ENCODE measurements around the gene PFN2. TPM values are rescaled to one million over a fixed set of nuclear protein-coding genes. Genes with fewer than 3 reads are reported as not detected.
A peak's percentile ranks its signal among the peaks of the same experiment; 100 is the strongest.
"Not testable (repeated sequence)": the region's sequence is repeated elsewhere in the genome, so short reads cannot be mapped to it uniquely, and the experiment has no call there.

Gene PFN2
- total and polyA plus RNA-seq, 9 donors = 98.9 to 270 (median 246) TPM

DNA sequence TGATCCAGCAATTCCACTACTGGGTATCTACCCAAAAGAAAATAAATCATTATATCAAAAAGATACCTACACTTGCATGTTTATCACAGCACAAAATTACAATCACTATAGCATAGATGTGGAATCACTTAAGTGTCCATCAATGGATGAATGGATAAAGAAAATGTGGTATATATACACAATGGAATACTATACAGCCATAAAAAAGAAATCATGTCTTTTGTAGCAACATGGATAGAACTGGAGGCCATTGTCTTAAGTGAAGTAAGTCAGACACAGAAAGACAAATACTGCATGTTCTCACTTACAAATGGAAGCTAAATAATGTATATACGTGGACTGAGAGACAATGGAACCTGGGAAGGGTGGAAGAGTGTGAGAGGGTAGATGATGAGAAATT lies 28.3 kb upstream of the PFN2 start:
- WGBS (ENCODE audit: insufficient coverage) = no CpG with 5 or more reads among the region's 1 CpG
- Histone ChIP-seq H3K4me3 (ENCODE audit: low read length) (no peak overlapping the region), H3K4me1 (ENCODE audit: control insufficient read depth, insufficient read depth, low read length) (peaks cover 2% of the 10 kb centered on the region), H3K36me3 (ENCODE audit: control insufficient read depth, insufficient read depth, low read length) (no peaks in the 10 kb centered on the region), H3K9me3 (replicated peaks; ENCODE audit: control insufficient read depth, low read depth, low read length) (peaks cover 5% of the 10 kb centered on the region), H3K27me3 (ENCODE audit: control insufficient read depth, insufficient read depth, low read length) (no peaks in the 10 kb centered on the region), H3K27ac (ENCODE audit: low read length) (no peak overlapping the region)
- DNase-seq = no peak

- H3K4me3 ChIP-seq (ENCODE audit: low read length) = no peak overlapping the region
- no peak overlapping the region for H3K27ac ChIP-seq (ENCODE audit: low read length)
- no peak for DNase-seq
- H3K9me3 ChIP-seq (replicated peaks; ENCODE audit: control insufficient read depth, low read depth, low read length) = peaks cover 7% of the 10 kb centered on the region
- no CpG with 5 or more reads among the region's 4 CpGs for WGBS (ENCODE audit: insufficient coverage)
- H3K27me3 ChIP-seq (ENCODE audit: control insufficient read depth, insufficient read depth, low read length) = no peaks in the 10 kb centered on the region
- no peaks in the 10 kb centered on the region for H3K4me1 ChIP-seq (ENCODE audit: control insufficient read depth, insufficient read depth, low read length)
- no peaks in the 10 kb centered on the region for H3K36me3 ChIP-seq (ENCODE audit: control insufficient read depth, insufficient read depth, low read length)
Observed at GRCh38 chr3:149992416-149993058, 21.8 kb upstream of the PFN2 start.

DNA sequence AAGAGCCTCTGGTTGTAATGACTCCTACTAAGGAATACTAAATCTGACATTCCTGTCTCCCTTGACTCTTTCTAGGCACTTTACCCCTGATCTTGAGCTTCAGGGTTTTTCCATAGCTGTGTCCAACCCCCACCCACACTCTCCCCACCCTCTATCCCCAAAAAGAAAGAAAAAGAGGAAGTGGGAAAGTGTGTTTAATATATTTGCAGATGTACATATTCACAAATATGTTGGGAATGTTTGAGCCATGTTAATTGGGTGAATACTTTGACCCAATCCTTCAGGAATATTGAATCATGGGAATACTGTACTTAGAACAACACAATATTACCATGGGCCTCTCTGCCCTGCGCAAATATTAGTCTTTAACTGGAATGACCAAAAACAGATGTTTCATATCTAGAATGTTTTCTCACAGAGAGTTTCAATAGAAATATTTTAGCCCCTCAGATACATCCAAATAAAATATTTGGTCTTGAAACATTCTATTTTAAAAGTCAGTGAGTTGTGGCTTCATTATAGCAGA lies 19.8 kb upstream of the PFN2 start:
- Histone ChIP-seq H3K36me3 (ENCODE audit: control insufficient read depth, insufficient read depth, low read length) (no peaks in the 10 kb centered on the region), H3K9me3 (replicated peaks; ENCODE audit: control insufficient read depth, low read depth, low read length) (peaks cover 7% of the 10 kb centered on the region), H3K27ac (ENCODE audit: low read length) (no peak overlapping the region), H3K4me3 (ENCODE audit: low read length) (no peak overlapping the region), H3K27me3 (ENCODE audit: control insufficient read depth, insufficient read depth, low read length) (no peaks in the 10 kb centered on the region), H3K4me1 (ENCODE audit: control insufficient read depth, insufficient read depth, low read length) (no peaks in the 10 kb centered on the region)
- no CpG with 5 or more reads among the region's 1 CpG for WGBS (ENCODE audit: insufficient coverage)
- DNase-seq = no peak

- H3K4me1 ChIP-seq (ENCODE audit: control insufficient read depth, insufficient read depth, low read length) = no peaks in the 10 kb centered on the region
- peaks cover 2% of the 10 kb centered on the region for H3K9me3 ChIP-seq (replicated peaks; ENCODE audit: control insufficient read depth, low read depth, low read length)
- H3K4me3 ChIP-seq (ENCODE audit: low read length) = no peak overlapping the region
- no peak overlapping the region for H3K27ac ChIP-seq (ENCODE audit: low read length)
- no peak for DNase-seq
- no peaks in the 10 kb centered on the region for H3K36me3 ChIP-seq (ENCODE audit: control insufficient read depth, insufficient read depth, low read length)
- WGBS (ENCODE audit: insufficient coverage) = no CpG with 5 or more reads among the region's 2 CpGs
- no peaks in the 10 kb centered on the region for H3K27me3 ChIP-seq (ENCODE audit: control insufficient read depth, insufficient read depth, low read length)
Observed at GRCh38 chr3:149989307-149989706, 18.6 kb upstream of the PFN2 start.

DNA sequence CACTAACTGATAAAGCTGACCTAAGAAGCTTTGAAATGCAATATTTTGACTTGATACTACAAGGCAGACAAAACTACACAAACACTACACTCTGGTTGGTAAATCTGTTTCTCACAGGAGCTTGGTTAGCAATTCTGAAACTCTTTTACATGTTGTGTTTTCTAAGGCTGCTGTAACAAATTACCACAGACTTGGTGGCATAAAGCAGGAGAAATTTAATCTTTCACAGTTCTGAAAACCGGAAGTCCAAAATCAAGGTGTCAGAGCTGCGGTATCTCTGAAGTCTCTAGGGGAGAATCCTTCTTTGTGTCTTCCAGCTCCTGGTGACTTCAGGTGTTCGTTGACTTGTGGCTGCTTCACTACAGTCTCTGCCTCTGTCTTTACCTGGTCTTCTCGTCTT lies 12.9 kb upstream of the PFN2 start:
- H3K4me3 ChIP-seq (ENCODE audit: low read length) = no peak overlapping the region
- WGBS (ENCODE audit: insufficient coverage) = 79% methylated on average over 3 of the region's 4 CpGs
- H3K27me3 ChIP-seq (ENCODE audit: control insufficient read depth, insufficient read depth, low read length) = no peaks in the 10 kb centered on the region
- DNase-seq = no peak
- no peak overlapping the region for H3K27ac ChIP-seq (ENCODE audit: low read length)
- H3K4me1 ChIP-seq (ENCODE audit: control insufficient read depth, insufficient read depth, low read length) = no peaks in the 10 kb centered on the region
- H3K36me3 ChIP-seq (ENCODE audit: control insufficient read depth, insufficient read depth, low read length) = no peaks in the 10 kb centered on the region
- H3K9me3 ChIP-seq (replicated peaks; ENCODE audit: control insufficient read depth, low read depth, low read length) = no peaks in the 10 kb centered on the region

DNA sequence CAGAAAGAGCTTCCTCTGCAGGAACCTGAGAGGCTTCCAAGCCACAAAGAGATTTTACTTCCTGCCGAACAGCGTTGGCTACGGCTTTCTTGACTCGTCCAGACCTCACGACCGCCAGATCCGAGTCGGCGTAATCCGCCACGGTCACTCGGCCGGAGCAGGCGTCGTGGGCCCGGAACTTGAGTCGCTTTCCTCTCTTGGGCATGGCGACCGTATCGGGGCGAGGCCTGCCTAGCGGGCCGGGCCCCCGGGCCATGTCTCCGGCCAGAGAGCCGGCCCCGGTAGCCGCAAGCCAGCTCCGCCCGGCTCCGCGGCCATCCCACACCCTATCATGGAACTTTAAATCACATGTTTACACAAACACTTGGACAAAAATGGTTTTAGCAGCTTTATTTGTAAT lies 12.4 kb upstream of the PFN2 start:
- H3K27ac ChIP-seq (ENCODE audit: low read length); DNase-seq; H3K36me3 ChIP-seq (ENCODE audit: control insufficient read depth, insufficient read depth, low read length); H3K4me1 ChIP-seq (ENCODE audit: control insufficient read depth, insufficient read depth, low read length); H3K9me3 ChIP-seq (replicated peaks; ENCODE audit: control insufficient read depth, low read depth, low read length); H3K27me3 ChIP-seq (ENCODE audit: control insufficient read depth, insufficient read depth, low read length); H3K4me3 ChIP-seq (ENCODE audit: low read length): not testable (repeated sequence)
- 94% methylated on average over 17 of the region's 32 CpGs for WGBS (ENCODE audit: insufficient coverage)

GRCh38 chr3:149981979-149982378 lies 11.3 kb upstream of the PFN2 start:
- not testable (repeated sequence) for H3K27ac ChIP-seq (ENCODE audit: low read length); H3K27me3 ChIP-seq (ENCODE audit: control insufficient read depth, insufficient read depth, low read length); DNase-seq; H3K4me1 ChIP-seq (ENCODE audit: control insufficient read depth, insufficient read depth, low read length); H3K9me3 ChIP-seq (replicated peaks; ENCODE audit: control insufficient read depth, low read depth, low read length); H3K4me3 ChIP-seq (ENCODE audit: low read length); H3K36me3 ChIP-seq (ENCODE audit: control insufficient read depth, insufficient read depth, low read length)
- no CpG with 5 or more reads among the region's 10 CpGs for WGBS (ENCODE audit: insufficient coverage)

DNA sequence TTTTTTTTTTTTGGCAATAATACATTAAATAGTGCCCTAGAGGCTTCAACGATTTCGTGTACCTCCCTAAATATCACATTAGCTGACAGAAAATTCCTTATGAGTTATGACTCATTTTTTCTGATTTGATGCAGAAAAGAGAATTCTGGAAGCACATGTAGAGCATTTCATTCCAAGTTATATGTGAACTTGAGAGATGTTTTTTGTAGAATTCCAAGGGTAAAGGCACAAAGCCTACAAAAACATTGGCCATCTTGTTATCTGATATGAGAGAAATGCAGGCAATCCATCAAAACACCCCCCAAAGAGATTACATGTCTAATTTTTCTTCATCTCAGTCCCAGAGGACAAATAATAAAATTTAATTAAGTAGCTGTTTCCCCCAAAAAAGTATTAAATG lies 6.7 kb upstream of the PFN2 start:
- Histone ChIP-seq H3K9me3 (replicated peaks; ENCODE audit: control insufficient read depth, low read depth, low read length) (no peaks in the 10 kb centered on the region), H3K4me1 (ENCODE audit: control insufficient read depth, insufficient read depth, low read length) (no peaks in the 10 kb centered on the region), H3K27ac (ENCODE audit: low read length) (no peak overlapping the region), H3K27me3 (ENCODE audit: control insufficient read depth, insufficient read depth, low read length) (no peaks in the 10 kb centered on the region), H3K4me3 (ENCODE audit: low read length) (no peak overlapping the region), H3K36me3 (ENCODE audit: control insufficient read depth, insufficient read depth, low read length) (no peaks in the 10 kb centered on the region)
- WGBS (ENCODE audit: insufficient coverage) = no CpG with 5 or more reads among the region's 2 CpGs
- DNase-seq = peak; percentile 46

GRCh38 chr3:149975919-149976318 lies 5.2 kb upstream of the PFN2 start:
- Histone ChIP-seq H3K27ac (ENCODE audit: low read length) (no peak overlapping the region), H3K4me3 (ENCODE audit: low read length) (no peak overlapping the region), H3K4me1 (ENCODE audit: control insufficient read depth, insufficient read depth, low read length) (no peaks in the 10 kb centered on the region), H3K9me3 (replicated peaks; ENCODE audit: control insufficient read depth, low read depth, low read length) (no peaks in the 10 kb centered on the region), H3K27me3 (ENCODE audit: control insufficient read depth, insufficient read depth, low read length) (no peaks in the 10 kb centered on the region), H3K36me3 (ENCODE audit: control insufficient read depth, insufficient read depth, low read length) (no peaks in the 10 kb centered on the region)
- no peak for DNase-seq

- H3K4me3 ChIP-seq (ENCODE audit: low read length) = peak overlapping the region; percentile 79
- DNase-seq = peak; percentile 91
- peak overlapping the region; percentile 88 for H3K27ac ChIP-seq (ENCODE audit: low read length)
- H3K4me1 ChIP-seq (ENCODE audit: control insufficient read depth, insufficient read depth, low read length) = peaks cover 8% of the 10 kb centered on the region
- no peaks in the 10 kb centered on the region for H3K27me3 ChIP-seq (ENCODE audit: control insufficient read depth, insufficient read depth, low read length)
- WGBS (ENCODE audit: insufficient coverage) = under 1% methylated on average over 40 of the region's 42 CpGs
- H3K9me3 ChIP-seq (replicated peaks; ENCODE audit: control insufficient read depth, low read depth, low read length) = no peaks in the 10 kb centered on the region
- no peaks in the 10 kb centered on the region for H3K36me3 ChIP-seq (ENCODE audit: control insufficient read depth, insufficient read depth, low read length)
Observed at GRCh38 chr3:149971403-149972075, 844 bp upstream of the PFN2 start.
